RWPE1 (cell line): ENCODE measurements around the gene HTRA2.
"Not testable (repeated sequence)": the region's sequence is repeated elsewhere in the genome, so short reads cannot be mapped to it uniquely, and the experiment has no call there.

Experiments
- CTCF ChIA-PET: fragments of 350-600 bp; sonication (Branson Sonifier 250); formaldehyde crosslinking; extraction: SDS; loops from one replicate; lab custom pipeline; 2021; lab: Yijun Ruan, JAX
- POLR2A ChIA-PET: fragments of 400-600 bp; formaldehyde crosslinking; extraction: SDS; loops from one replicate; lab custom pipeline; 2020; ENCODE audit warnings: antibody characterized with exemption; ENCODE audit not compliant: low non-redundant PET; lab: Yijun Ruan, JAX
- DNase-seq: peaks from one replicate; pipeline ENCODE4 v3.0.0; 2012; ENCODE audit warnings: low spot score
- H3K27ac ChIP-seq: fragments of 450-650 bp; 2 replicates; pipeline ENCODE4 v1.5.1; 2017
- TF ChIP-seq, protein P1 (sequence below): fragments of 450-650 bp; conservative IDR thresholded peaks from 2 replicates; pipeline ENCODE4 v1.5.1; 2017; ENCODE audit warnings: low read depth, mild to moderate bottlenecking

Gene HTRA2

DNA sequence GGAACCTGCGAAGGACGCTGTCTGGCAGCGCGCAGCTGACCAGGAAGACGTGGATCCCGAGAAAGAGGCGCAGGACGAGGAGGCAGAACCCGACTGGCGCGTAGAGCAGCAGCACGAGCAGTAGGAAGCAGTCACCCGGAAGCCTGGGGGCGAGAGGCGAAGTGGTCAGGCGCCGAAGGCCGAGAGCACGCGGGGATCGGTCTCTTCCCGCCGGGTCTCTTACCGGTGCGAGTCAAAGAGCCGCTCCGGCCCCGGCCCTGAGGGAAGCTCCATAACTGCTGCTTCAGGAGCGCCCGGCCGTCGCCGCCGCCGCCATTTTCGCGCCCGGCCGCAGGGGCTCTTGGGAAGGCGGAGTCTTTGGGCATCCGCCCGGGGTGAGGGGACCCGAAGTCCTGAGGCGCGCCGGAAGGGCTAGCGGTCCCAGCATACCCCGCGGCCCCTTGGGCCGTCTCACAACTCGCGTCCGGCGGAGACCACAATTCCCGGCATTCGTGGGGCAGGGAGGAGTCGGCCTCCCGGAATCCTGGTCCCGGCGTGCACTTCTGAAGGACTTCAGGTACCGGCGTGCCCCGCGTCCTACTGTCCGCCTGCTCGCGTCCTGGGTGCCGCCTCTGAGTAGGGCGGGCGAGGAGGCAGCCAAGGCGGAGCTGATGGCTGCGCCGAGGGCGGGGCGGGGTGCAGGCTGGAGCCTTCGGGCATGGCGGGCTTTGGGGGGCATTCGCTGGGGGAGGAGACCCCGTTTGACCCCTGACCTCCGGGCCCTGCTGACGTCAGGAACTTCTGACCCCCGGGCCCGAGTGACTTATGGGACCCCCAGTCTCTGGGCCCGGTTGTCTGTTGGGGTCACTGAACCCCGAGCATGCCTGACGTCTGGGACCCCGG is at the start of gene HTRA2, which contains the start of gene AUP1:
TSS of gene HTRA2 (plus strand) at position 577 of the 882 bp plus-strand sequence. CDS start at position 651, 74 bp downstream.
TSS of gene AUP1 (minus strand) at position 350 of the 882 bp plus-strand sequence. CDS start at position 273, 77 bp downstream.
- peak within 1 kb of the TSS; percentile 83 for H3K27ac ChIP-seq
- CTCF ChIA-PET, result interaction anchor here (0.6 to 4.3 kb wide), 3 partner anchors 48 to 138 kb away, joined by 3 to 41 read pairs (median 5); partner anchors contain the start of genes CCDC142 and TTC31
- TF ChIP-seq, protein P1, sequence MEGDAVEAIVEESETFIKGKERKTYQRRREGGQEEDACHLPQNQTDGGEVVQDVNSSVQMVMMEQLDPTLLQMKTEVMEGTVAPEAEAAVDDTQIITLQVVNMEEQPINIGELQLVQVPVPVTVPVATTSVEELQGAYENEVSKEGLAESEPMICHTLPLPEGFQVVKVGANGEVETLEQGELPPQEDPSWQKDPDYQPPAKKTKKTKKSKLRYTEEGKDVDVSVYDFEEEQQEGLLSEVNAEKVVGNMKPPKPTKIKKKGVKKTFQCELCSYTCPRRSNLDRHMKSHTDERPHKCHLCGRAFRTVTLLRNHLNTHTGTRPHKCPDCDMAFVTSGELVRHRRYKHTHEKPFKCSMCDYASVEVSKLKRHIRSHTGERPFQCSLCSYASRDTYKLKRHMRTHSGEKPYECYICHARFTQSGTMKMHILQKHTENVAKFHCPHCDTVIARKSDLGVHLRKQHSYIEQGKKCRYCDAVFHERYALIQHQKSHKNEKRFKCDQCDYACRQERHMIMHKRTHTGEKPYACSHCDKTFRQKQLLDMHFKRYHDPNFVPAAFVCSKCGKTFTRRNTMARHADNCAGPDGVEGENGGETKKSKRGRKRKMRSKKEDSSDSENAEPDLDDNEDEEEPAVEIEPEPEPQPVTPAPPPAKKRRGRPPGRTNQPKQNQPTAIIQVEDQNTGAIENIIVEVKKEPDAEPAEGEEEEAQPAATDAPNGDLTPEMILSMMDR, result no peak
- POLR2A ChIA-PET, result interaction anchor here (0.5 to 0.8 kb wide), 4 partner anchors 19 to 138 kb away, joined by 3 to 12 read pairs (median 4); no protein-coding TSS in a partner anchor
- peak; percentile 99 for DNase-seq

DNA sequence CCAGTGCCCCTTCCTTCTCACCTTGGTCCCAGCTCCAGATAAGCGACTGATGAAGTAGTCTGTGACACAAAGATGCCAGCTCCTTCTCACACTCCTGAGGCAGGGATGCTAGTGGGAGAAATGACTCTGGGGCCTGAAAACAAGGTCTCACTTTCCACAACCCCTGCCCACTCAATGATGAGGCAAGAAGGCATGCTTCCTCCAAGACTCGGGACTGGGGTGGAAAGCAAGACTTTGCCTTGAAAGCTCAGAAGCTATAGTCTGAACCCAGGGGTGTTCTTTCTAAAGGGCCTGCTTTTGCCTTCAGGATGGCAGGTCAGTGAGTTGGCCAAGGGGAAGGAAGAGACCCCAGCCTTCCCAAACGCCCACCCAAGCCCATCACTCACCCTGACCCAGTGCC is 48.3 kb upstream of the HTRA2 start:
- TF ChIP-seq, protein P1, result no peak
- CTCF ChIA-PET, result interaction anchor here (1.7 to 3.6 kb wide), 3 partner anchors 8 to 49 kb away, joined by 6 to 41 read pairs (median 7); partner anchors contain the start of genes AUP1 and HTRA2
- POLR2A ChIA-PET, result interaction anchor here (0.9 to 1.0 kb wide), 2 partner anchors 9 to 25 kb away, joined by 4 to 7 read pairs; partner anchors contain the start of gene MRPL53

GRCh38 chr2:74481961-74482800 is 47.6 kb upstream of the HTRA2 start:
- TF ChIP-seq, protein P1, result no peak
- DNase-seq, result peak; percentile 21
- H3K27ac ChIP-seq, result peak overlapping the region; percentile 90
- ChIA-PET POLR2A (interaction anchor here (0.6 to 1.5 kb wide), 4 partner anchors 9 to 252 kb away, joined by 3 to 7 read pairs (median 4); partner anchors contain the start of gene MRPL53), CTCF (interaction anchor here (1.0 to 3.6 kb wide), 7 partner anchors 9 to 106 kb away, joined by 4 to 41 read pairs (median 7); partner anchors contain the start of genes AUP1, HTRA2 and WBP1)

More for the DNA sequence above, 48.3 kb upstream of the HTRA2 start:
- DNase-seq, result no peak
- peak overlapping the region; percentile 90 for H3K27ac ChIP-seq

- POLR2A ChIA-PET, result interaction anchor here (0.5 to 1.5 kb wide), 4 partner anchors 10 to 252 kb away, joined by 3 to 5 read pairs (median 4); no protein-coding TSS in a partner anchor
- peak within 1 kb of the TSS; percentile 90 for H3K27ac ChIP-seq
- DNase-seq, result peak; percentile 93
- CTCF ChIA-PET, result interaction anchor here (0.5 to 3.6 kb wide), 17 partner anchors 10 to 218 kb away, joined by 3 to 41 read pairs (median 4); partner anchors contain the start of genes AUP1, HTRA2, INO80B and PCGF1
- TF ChIP-seq, protein P1, result peak; percentile 89
These were observed 46.7 kb upstream of the HTRA2 start, which contains the start of the genes CCDC142 and TTC31 for GRCh38 chr2:74482801-74483674. Gene CCDC142 (minus strand): TSS chr2:74482998. CDS start chr2:74482837, 161 bp downstream. Gene TTC31 (plus strand): TSS chr2:74483081. CDS start chr2:74483096, 15 bp downstream.

DNA sequence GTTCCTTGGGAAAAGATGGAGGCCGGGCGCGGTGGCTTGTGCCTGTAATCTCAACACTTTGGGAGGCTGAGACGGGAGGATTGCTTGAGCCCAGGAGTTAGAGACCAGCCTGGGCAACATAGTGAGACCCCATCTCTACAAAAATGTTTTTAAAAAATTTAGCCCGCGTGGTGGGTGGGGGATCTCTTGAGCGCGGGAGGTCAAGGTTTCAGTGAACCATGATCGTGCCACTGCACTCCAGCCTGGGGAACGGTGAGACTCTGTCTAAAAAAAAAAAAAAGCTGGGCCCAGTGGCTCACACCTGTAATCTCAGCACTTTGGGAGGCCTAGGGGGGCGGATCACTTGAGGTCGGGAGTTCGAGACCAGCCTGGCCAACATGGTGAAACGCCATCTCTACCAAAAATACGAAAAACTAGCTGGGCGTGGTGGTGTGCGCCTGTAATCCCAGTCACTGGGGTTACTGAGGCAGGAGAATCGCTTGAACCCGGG is 46.0 kb upstream of the HTRA2 start:
- peak overlapping the region; percentile 90 for H3K27ac ChIP-seq
- ChIA-PET CTCF (interaction anchor here (0.5 to 3.6 kb wide), 17 partner anchors 9 to 144 kb away, joined by 3 to 41 read pairs (median 5); partner anchors contain the start of genes AUP1, HTRA2, INO80B and PCGF1), POLR2A (interaction anchor here (0.5 to 1.1 kb wide), 2 partner anchors 20 to 47 kb away, joined by 3 to 4 read pairs; no protein-coding TSS in a partner anchor)
- not testable (repeated sequence) for DNase-seq
